ES-I3 (cell line): Measurements from ENCODE around the gene CPVL.
"Not testable (repeated sequence)": the region's sequence is repeated elsewhere in the genome, so short reads cannot be mapped to it uniquely, and the experiment has no call there.

Experiments
- H3K36me3 ChIP-seq: 2 replicates; pipeline ENCODE4 v1.6.1; 2013; ENCODE audit warnings: mild to moderate bottlenecking, low read length, control low read depth, moderate library complexity; ENCODE audit not compliant: insufficient read depth
- H3K4me1 ChIP-seq: 2 replicates; pipeline ENCODE4 v1.6.1; 2013; ENCODE audit warnings: mild to moderate bottlenecking, control low read depth, low read length; ENCODE audit not compliant: insufficient read depth
- H3K9ac ChIP-seq: 2 replicates; pipeline ENCODE4 v1.6.1; 2013; ENCODE audit warnings: low read depth, mild to moderate bottlenecking, low read length, moderate library complexity
- H3K9me3 ChIP-seq: 2 replicates; pipeline ENCODE4 v1.6.1; 2013; ENCODE audit warnings: mild to moderate bottlenecking, low read length, moderate library complexity; ENCODE audit not compliant: control insufficient read depth, insufficient read depth

Gene CPVL

DNA sequence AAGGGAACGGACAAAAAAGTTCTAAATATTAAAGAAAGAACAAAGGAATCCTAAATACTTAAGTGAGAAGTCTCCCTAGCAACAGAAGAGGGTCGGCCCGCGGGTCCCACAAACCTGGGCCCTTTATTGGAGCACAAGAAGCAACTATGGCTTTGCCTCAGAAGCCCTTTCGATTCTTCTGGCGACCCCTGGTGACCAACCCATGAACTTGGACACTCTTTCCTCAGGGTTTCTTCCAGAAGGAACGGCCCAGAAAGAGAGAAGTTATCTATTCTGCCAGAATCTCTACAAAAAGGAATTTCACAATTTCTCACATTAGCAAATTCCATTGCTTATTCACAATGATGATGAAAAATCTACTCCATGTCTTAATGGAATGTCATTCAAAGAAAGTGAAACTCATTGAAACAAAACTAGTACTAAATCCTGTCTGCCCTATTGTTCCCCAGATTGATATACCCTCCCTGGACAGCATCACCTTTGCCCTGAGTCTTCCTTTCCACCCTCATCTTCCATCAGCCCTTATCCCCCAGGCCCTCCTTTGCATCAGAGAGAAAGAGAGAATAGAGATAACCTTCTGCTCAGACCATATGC is 43.7 kb downstream of the CPVL start:
- H3K36me3 ChIP-seq: no peaks in the 10 kb centered on the region
- H3K9me3 ChIP-seq: no peaks in the 10 kb centered on the region
- no peak overlapping the region for H3K9ac ChIP-seq
- H3K4me1 ChIP-seq: no peaks in the 10 kb centered on the region

DNA sequence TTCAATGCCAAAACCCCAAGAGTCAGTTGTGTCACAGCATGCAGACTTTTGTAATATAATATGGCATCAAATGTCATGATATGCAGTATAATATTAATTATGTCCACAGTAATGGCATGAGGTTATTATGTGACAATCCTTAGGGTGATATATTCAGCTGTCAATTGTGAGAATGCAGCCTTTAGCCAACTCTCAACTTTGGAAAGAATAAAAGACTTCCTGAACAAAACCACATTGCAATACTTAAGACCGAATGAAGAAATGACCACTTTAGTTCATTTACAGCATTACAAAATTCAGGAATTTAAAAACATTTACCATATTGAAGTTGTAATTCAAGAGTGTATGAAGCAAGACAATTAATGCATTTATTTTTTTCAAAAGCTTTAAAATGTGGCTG is 45.4 kb downstream of the CPVL start:
- H3K4me1 ChIP-seq: no peaks in the 10 kb centered on the region
- no peaks in the 10 kb centered on the region for H3K36me3 ChIP-seq
- no peaks in the 10 kb centered on the region for H3K9me3 ChIP-seq
- H3K9ac ChIP-seq: no peak overlapping the region

DNA sequence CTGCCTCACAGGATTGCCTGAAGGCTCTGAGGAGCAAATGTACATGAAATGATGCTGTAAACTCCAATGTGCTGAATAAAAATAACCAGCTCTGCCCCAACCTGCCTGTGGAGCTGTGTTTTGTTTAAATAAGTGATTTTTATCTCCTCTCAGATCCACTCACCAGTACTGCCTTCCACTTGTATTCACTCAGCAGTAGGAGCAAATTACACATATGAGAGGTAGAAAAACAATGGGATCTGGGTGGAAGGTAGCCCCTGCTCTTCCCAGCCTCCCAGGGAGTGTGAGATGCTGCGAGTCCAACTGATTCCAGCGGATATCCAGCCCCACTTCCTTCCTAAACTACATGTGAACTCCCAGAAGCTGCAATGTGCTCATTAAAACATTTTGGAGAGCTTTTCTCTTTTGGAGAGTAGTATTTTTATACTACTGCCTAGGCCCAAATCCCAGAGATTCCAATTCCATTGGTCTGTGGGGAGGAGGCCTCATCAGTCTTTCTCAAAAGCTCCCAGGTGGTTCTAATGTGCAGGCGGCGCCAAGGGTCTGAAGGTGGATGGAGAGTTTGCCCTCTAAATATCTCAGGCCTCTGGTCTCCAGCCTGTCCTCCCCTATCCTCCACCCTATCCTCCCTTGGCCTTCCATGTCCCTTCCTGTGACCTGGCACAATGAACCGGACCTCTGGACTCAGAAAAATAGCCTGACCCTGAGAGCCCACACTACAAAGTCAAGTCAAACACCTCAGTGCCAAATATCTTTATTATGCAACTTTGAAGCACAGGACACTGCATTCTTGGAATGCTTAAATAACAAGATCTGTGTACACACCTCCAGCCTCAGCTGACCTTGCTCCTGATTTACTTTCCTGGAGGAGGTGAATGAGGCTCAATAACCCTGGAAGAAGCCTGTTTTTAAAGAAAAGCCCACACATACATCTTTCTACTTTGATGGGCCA is 46.2 kb downstream of the CPVL start:
- no peak overlapping the region for H3K9ac ChIP-seq
- H3K36me3 ChIP-seq: no peaks in the 10 kb centered on the region
- no peaks in the 10 kb centered on the region for H3K9me3 ChIP-seq
- H3K4me1 ChIP-seq: no peaks in the 10 kb centered on the region

DNA sequence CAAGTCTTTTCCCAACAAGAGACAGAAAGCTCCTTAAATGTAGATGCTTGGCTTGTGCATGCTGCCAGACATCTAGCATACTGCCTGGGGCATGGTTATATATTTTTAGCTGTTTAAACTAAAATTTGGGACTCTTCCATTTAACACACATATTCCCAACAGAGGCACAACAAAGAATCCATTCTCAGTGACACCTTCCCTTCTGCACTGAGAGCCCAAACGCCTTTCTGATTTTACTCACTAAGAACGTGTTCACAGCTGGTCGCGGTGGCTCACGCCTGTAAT is 49.9 kb downstream of the CPVL start:
- no peaks in the 10 kb centered on the region for H3K36me3 ChIP-seq
- H3K9me3 ChIP-seq: no peaks in the 10 kb centered on the region
- no peak overlapping the region for H3K9ac ChIP-seq
- H3K4me1 ChIP-seq: peaks cover 6% of the 10 kb centered on the region; the same call in 1 of the 2 replicates

DNA sequence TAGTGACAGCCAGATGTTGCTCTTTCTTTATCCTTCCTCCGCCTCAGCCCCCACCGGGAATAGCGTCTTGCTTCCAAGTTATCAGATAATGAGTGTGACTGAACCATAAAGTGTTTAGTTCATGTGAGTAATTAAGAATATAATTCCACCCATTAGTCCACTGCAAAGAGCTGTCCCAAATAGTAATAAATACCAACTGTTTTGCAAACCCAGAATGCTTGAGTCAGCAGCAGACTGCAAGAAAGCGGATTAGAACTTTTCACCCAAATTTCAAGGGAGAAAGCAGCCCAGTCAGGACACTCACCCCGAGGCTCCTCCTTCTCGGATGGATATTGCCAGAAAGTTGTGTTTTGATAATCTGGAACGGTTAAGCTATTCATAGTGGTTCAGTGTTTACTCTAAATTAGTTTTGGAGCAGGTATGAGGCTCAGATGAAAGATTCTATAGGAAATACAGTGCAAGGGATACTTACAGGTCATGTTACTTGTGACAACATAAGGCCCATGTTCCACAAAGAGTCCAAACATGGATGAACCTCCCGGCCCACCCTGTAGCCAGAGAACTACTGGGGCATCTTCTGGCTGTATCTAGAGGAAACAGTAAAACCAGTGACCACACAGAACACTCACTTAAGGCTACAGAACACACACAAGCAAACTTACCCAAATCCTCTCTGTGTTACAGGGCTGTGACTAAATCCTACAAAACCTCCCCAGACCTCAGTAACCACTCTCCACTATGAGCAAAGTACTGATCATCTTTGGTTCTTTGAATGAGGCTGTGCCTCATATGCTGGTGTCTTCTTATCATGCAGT is 50.5 kb downstream of the CPVL start:
- H3K4me1 ChIP-seq: peaks cover 11% of the 10 kb centered on the region; the same call in 1 of the 2 replicates
- no peaks in the 10 kb centered on the region for H3K36me3 ChIP-seq
- no peaks in the 10 kb centered on the region for H3K9me3 ChIP-seq
- no peak overlapping the region for H3K9ac ChIP-seq

DNA sequence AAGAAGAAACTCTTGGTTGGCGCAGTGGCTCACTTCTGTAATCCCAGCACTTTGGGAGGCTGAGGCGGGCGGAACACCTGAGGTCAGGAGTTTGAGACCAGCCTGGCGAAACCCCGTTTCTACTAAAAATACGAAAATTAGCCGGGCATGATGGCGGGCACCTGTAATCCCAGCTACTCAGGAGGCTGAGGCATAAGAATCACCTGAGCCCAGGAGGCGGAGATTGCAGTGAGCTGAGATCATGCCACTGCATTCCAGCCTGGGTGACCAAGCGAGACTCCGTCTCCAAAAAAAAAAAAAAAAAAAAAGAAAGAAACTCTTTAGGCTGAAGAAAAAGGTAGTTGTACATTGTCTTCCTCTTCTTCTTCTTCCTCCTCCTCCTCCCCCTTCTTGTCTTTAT is 53.2 kb downstream of the CPVL start:
- H3K9ac ChIP-seq, H3K36me3 ChIP-seq, H3K9me3 ChIP-seq: not testable (repeated sequence)
- H3K4me1 ChIP-seq: peaks cover 11% of the 10 kb centered on the region; the same call in 1 of the 2 replicates

DNA sequence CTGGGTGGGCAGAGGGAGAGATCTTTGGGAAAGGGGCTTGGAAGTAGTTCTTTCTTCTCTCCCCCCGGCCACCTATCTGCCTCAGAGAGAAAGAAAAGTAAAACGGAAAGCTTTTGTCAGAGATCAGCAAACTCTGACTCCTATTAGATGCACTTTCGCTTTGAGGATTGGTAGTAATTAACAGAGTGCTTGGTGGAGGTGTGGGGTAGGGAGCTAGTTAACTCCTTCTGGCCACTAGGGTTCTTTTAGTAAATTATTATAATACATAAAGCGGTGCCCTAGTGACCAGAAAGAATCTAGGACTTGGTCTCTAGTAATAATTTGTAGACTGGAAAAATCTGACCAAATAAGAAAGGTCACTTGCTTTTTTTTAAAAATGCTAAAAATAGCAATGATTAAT is 54.6 kb downstream of the CPVL start:
- Histone ChIP-seq H3K9ac (no peak overlapping the region), H3K9me3 (no peaks in the 10 kb centered on the region), H3K36me3 (no peaks in the 10 kb centered on the region), H3K4me1 (peaks cover 17% of the 10 kb centered on the region; the same call in 1 of the 2 replicates)

DNA sequence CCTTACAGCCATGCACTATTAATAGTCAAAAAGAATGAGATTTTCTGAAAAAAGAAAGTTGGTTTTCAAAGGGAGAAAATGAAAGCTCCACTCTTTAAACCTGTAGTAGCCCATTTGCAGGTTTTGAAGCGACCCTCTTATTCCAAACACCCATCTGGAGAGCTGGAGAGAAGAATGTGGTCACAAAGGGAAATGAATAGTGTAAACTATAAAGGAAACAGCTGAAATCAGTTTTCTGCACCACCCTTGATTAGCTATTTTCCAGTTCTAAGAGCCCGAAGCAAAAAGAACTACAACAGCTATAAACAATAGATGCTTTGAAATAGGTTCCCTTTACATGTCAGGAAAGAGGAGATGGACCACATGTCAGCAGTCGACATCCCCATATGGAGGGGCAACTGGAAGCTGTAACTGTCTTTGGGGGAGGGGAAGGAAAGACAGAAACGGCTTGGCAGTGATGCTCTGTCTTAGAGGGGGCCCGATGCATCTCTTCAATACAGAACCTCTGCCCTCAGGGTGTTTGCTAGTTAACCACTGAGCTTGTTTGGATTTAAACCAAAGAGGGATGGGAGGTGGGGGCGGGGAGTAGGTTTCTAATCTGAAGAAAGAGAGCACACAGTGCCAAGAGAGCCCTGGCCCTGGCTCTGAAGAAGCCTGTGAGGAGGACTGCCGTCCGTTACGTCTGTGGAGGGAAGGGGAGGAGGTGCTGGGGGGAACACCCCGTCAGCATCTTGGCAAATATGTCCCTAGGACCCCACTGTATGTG is 55.3 kb downstream of the CPVL start:
- no peaks in the 10 kb centered on the region for H3K36me3 ChIP-seq
- no peaks in the 10 kb centered on the region for H3K9me3 ChIP-seq
- H3K4me1 ChIP-seq: peaks cover 17% of the 10 kb centered on the region; the same call in 1 of the 2 replicates
- no peak overlapping the region for H3K9ac ChIP-seq

DNA sequence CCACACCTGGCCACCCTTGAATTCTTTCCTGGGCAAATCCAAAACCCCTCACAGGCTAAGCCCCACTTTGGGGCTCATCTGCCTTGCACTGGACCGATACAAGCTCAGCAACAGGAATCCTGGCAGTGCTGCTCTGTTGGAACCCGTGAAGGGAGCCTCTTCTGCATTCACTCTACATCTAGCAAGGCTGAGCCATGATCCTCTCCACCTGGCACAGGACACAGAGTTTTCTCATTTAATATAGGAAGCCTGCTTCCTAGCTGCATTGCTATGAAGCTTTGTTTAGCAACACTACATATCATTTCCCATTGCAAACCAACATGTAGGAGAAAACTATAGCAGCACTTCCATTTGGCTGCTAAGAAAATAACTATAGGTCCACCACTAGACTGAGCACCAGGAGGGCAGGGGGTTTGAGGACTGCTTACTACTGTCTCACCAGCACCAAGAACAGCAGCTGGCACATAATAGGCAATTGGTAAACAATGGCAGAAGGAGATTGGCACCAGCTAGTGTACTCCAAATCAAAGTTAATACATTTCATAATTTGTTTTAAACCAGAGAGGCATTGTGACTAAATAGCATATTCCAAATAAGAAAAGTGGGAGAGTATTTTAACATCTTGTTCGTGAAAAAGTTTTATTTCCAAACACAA is 56.1 kb downstream of the CPVL start:
- Histone ChIP-seq H3K4me1 (peaks cover 17% of the 10 kb centered on the region; the same call in 1 of the 2 replicates), H3K9me3 (no peaks in the 10 kb centered on the region), H3K36me3 (no peaks in the 10 kb centered on the region), H3K9ac (no peak overlapping the region)

DNA sequence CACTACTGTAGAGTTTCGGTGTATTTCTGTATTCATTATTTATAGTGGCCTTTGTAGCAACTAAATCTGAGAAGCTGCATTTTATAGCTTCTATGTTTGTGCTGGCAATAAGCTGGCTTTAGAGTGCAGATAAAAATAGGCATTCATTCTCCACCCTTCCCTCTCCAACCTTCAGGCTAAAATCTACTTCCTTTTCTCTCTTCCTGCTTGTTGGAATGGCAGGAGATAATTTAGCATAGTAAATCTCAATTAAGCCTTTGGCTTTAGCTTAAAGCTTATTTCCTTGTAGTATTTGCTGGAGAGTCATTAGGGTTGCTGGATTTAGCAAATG is 58.5 kb downstream of the CPVL start:
- Histone ChIP-seq H3K9me3 (no peaks in the 10 kb centered on the region), H3K9ac (no peak overlapping the region), H3K4me1 (peaks cover 17% of the 10 kb centered on the region; the same call in 1 of the 2 replicates), H3K36me3 (no peaks in the 10 kb centered on the region)

DNA sequence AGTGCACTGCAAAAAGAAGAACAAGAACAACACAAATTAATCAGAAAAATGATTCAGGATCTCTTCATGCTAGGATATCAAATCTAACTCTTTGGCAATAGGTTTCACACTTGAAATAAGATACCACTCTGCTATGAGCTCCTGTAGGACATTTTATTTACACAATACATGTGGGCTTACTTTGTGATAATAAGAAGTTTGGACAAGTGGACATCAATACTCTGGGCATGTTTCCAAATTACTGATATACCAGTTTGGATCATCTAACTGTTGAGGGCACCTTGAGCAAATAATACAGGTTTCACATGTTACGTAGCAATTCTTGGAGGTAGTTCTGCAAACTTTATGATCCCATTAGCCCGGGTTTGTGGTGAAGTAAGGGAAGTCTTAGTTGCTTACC is 59.8 kb downstream of the CPVL start:
- H3K36me3 ChIP-seq: no peaks in the 10 kb centered on the region
- H3K9ac ChIP-seq: no peak overlapping the region

DNA sequence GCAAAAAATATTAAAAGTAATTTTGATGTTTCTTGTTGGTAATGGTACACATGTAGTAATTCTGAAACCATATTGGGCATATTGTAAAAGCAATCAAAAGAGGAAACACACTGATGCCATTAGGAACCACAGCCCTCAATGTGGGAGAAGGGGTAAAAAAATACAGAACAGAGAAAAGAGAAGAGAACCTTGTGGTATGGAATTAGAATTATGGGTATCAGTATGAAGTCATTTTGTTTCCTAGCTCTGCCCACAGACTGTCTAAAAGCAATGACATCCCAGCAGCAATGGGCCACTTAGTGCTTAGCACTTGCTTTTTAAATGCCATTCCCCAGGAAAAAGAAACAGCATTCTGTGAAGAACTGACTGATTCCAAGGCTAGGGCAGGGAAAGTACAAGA is 61.5 kb downstream of the CPVL start:
- Histone ChIP-seq H3K4me1 (peaks cover 5% of the 10 kb centered on the region; the same call in 1 of the 2 replicates), H3K36me3 (no peaks in the 10 kb centered on the region), H3K9me3 (no peaks in the 10 kb centered on the region), H3K9ac (no peak overlapping the region)

More for the DNA sequence above, 59.8 kb downstream of the CPVL start:
- Histone ChIP-seq H3K4me1 (peaks cover 12% of the 10 kb centered on the region; the same call in 1 of the 2 replicates), H3K9me3 (no peaks in the 10 kb centered on the region)

DNA sequence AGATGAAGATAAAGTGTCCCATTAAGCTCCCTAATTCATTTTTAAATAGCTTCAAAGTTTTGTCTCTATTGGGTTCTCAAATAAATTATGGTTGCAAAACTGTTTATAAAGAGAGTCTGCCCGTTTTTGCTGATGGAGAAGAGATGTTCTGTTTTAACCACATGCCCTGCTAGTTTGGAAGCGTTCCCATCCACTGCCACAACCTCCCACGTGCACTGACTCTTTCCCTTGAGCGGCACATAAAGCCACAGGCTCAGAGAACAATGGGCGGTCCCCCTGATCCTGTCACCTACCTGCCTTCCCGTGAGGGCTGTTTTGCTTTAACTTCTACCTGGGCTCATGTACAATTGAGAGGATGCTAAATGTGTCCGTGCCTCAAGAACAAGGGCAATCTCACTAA is 65.5 kb downstream of the CPVL start:
- H3K9ac ChIP-seq: no peak overlapping the region
- no peaks in the 10 kb centered on the region for H3K4me1 ChIP-seq
- H3K9me3 ChIP-seq: no peaks in the 10 kb centered on the region
- H3K36me3 ChIP-seq: no peaks in the 10 kb centered on the region; the same call in 1 of the 2 replicates
